ENCODE measurements around the gene TRIAP1.
"Not testable (repeated sequence)": the region's sequence is repeated elsewhere in the genome, so short reads cannot be mapped to it uniquely, and the experiment has no call there.

Gene TRIAP1
- 13.4 to 29.2 (median 23.2) reads per million in 4 experiments for total RNA-seq

GRCh38 chr12:120445911-120446843, at the start of gene TRIAP1, which contains the start of gene GATC:
Gene TRIAP1 (minus strand): TSS chr12:120446384. CDS start chr12:120446372, 12 bp downstream.
Gene GATC (plus strand): TSS chr12:120446444. CDS start chr12:120446481, 37 bp downstream.
- DNase-seq, result peak; percentile 72

- DNase-seq, result no peak
Observed at GRCh38 chr12:120495186-120495730, 49.1 kb upstream of the TRIAP1 start.

GRCh38 chr12:120490833-120491512, 44.8 kb upstream of the TRIAP1 start:
- no peak for DNase-seq

GRCh38 chr12:120490325-120490724, 44.1 kb upstream of the TRIAP1 start:
- DNase-seq, result no peak

GRCh38 chr12:120489018-120489417, 42.8 kb upstream of the TRIAP1 start:
- no peak for DNase-seq

- no peak for DNase-seq
Observed at GRCh38 chr12:120488057-120488640, 42.0 kb upstream of the TRIAP1 start.

- DNase-seq, result not testable (repeated sequence)
Observed at GRCh38 chr12:120487552-120487951, 41.4 kb upstream of the TRIAP1 start.

GRCh38 chr12:120485961-120486881, 40.0 kb upstream of the TRIAP1 start:
- no peak for DNase-seq

GRCh38 chr12:120483621-120484020, 37.4 kb upstream of the TRIAP1 start:
- no peak for DNase-seq

GRCh38 chr12:120481022-120481767, 35.0 kb upstream of the TRIAP1 start:
- DNase-seq, result no peak

- DNase-seq, result no peak
Observed at GRCh38 chr12:120480211-120480610, 34.0 kb upstream of the TRIAP1 start.

GRCh38 chr12:120479458-120479857, 33.3 kb upstream of the TRIAP1 start:
- no peak for DNase-seq

- no peak for DNase-seq
Observed at GRCh38 chr12:120475643-120476042, 29.5 kb upstream of the TRIAP1 start.

- no peak for DNase-seq
Observed at GRCh38 chr12:120474616-120474960, 28.4 kb upstream of the TRIAP1 start.

- no peak for DNase-seq
Observed at GRCh38 chr12:120473807-120474615, 27.8 kb upstream of the TRIAP1 start.

GRCh38 chr12:120472521-120472920, 26.3 kb upstream of the TRIAP1 start:
- no peak for DNase-seq

GRCh38 chr12:120470150-120470784, 24.1 kb upstream of the TRIAP1 start:
- DNase-seq, result no peak

- DNase-seq, result peak; percentile 97
Observed at GRCh38 chr12:120469450-120470149, 23.4 kb upstream of the TRIAP1 start, which contains the start of gene SRSF9. Gene SRSF9 (minus strand): TSS chr12:120469748. CDS start chr12:120469609, 139 bp downstream.

Measured in effector CD8-positive, alpha-beta T cell (primary cell).